Activated T-cell treated with anti-CD3 and anti-CD28 coated beads, Interleukin-2, amount 50 U/mL, for 72 hours (primary cell): ENCODE results near the gene SAA2. TPM values are rescaled to one million over a fixed set of nuclear protein-coding genes. Genes with fewer than 3 reads are reported as not detected.
"Not testable (repeated sequence)": the region's sequence is repeated elsewhere in the genome, so short reads cannot be mapped to it uniquely, and the experiment has no call there.

Source experiments
- ATAC-seq, 2 donors: fragments of 150-1000 bp; cut with Tn5 transposase; replicated peaks in 1 of 2; 2 replicates each; pipeline ENCODE4 v1.10.0; 2021; ENCODE audit warnings: moderate library complexity in 2 of 2, mild to moderate bottlenecking in 1 of 2
- DNase-seq, 2 donors: peaks; one replicate each; pipeline ENCODE4 v3.0.0; 2021 to 2022; ENCODE audit warnings: mixed read lengths in 1 of 2
- H3K27ac Mint-ChIP-seq: one replicate; pipeline ENCODE4 v1.8.0; 2022; ENCODE audit warnings: mild to moderate bottlenecking, moderate library complexity, mixed read lengths
- H3K27me3 Mint-ChIP-seq: one replicate; pipeline ENCODE4 v1.8.0; 2022; ENCODE audit warnings: low read depth, mixed read lengths
- H3K36me3 Mint-ChIP-seq, 2 donors: one replicate each; pipeline ENCODE4 v1.8.0; 2022; ENCODE audit warnings: mixed read lengths in 2 of 2, mild to moderate bottlenecking in 1 of 2; ENCODE audit not compliant: insufficient read depth in 2 of 2
- H3K4me1 Mint-ChIP-seq: one replicate; pipeline ENCODE4 v1.8.0; 2022; ENCODE audit warnings: low read depth, mixed read lengths
- H3K4me3 Mint-ChIP-seq, 2 donors: one replicate each; pipeline ENCODE4 v1.8.0; 2022; ENCODE audit warnings: mild to moderate bottlenecking in 2 of 2, mixed read lengths in 2 of 2, moderate library complexity in 2 of 2
- H3K9me3 Mint-ChIP-seq, 2 donors: one replicate each; pipeline ENCODE4 v1.8.0; 2022; ENCODE audit warnings: mixed read lengths in 2 of 2
- total RNA-seq, 2 donors: library from RNA; stranded (reverse); gene quantifications; one replicate each; pipeline ENCODE4 v1.2.3, GENCODE V29; 2022

SAA2 gene
- total RNA-seq, 2 donors from 2014 or later: 0.38 TPM; not detected in 1

DNA sequence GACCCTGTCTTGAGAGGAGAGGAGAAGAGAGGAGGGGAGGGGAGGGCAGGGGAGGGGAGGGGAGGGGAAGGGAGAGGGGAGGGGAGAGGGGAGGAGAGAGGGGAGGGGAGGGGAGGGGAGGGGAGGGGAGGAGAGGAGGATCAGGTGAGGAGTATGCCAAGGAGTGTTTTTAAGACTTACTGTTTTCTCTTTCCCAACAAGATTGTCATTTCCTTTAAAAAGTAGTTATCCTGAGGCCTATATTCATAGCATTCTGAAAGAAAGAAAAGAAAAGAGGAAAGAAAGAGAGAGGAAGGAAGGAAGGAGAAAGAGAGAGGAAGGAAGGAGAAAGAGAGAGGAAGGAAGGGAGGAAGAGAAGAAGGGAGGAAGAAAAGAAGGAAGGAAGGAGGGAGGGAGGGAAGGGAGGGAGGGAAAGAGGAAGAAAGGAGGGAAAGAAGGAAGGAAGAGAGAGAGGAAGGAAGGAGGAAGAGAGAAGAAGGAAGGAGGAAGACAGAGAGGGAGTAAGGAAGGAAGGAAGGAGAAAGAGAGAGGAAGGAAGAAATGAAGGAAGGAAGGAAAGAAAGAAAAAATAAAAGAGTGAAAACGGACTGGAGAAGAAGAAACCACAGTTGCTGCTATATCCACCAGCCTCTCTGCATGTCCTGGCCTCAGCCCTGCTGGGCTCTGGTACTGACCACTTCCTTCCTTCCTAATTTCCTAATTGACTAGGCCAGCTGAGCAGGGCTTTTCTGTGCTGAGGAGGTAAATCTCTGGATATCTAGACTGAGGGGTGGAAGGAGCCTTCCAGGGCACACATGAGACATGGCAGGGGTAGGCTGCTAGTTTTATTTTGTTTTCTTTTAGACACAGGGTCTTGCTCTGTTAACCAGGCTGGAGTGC lies 16.4 kb upstream of the SAA2 start:
- H3K27ac Mint-ChIP-seq: no peak overlapping the region
- peaks cover 7% of the 10 kb centered on the region for H3K4me1 Mint-ChIP-seq
- no peaks in the 10 kb centered on the region for H3K9me3 Mint-ChIP-seq
- peaks cover 9% of the 10 kb centered on the region for H3K27me3 Mint-ChIP-seq
- ATAC-seq (no peak), DNase-seq (no peak)
- H3K4me3 Mint-ChIP-seq: no peak overlapping the region
- H3K36me3 Mint-ChIP-seq: no peaks in the 10 kb centered on the region

DNA sequence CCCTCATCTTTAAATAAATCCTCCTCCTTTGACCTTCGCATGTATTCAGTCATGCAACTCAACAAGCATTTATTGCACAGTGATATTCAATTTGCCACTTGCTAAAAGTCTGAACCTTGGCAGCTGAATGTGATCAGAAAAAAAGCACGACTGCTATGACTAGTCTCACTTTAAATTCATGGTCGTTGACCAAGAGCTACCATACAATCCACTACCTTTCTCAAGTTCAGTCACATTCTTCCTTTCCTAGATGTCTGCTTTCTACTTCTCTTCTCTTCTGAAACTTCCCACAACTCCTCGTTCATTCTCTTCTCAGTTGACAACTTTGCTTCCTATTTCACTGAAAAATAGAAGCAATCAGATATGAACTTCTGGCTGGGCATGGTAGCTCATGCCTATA lies 15.6 kb upstream of the SAA2 start:
- H3K27ac Mint-ChIP-seq: no peak overlapping the region
- no peaks in the 10 kb centered on the region for H3K9me3 Mint-ChIP-seq
- H3K36me3 Mint-ChIP-seq: no peaks in the 10 kb centered on the region
- H3K4me3 Mint-ChIP-seq: no peak overlapping the region
- peaks cover 7% of the 10 kb centered on the region for H3K4me1 Mint-ChIP-seq
- no peak for DNase-seq
- H3K27me3 Mint-ChIP-seq: peaks cover 9% of the 10 kb centered on the region
- no peak for ATAC-seq

DNA sequence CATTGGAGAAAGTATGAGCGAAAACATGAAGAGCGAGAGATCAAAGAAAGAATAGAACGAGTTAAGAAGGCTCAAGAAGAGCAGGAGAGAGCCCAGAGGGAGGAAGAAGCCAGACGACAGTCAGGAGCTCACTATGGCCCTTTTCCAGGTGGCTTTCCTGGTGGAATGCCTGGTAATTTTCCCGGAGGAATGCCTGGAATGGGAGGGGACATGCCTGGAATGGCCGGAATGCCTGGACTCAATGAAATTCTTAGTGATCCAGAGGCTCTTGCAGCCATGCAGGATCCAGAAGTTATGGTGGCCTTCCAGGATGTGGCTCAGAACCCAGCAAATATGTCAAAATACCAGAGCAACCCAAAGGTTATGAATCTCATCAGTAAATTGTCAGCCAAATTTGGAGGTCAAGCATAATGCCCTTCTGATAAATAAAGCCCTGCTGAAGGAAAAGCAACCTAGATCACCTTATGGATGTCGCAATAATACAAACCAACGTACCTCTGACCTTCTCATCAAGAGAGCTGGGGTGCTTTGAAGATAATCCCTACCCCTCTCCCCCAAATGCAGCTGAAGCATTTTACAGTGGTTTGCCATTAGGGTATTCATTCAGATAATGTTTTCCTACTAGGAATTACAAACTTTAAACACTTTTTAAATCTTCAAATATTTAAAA lies 14.3 kb upstream of the SAA2 start:
- not testable (repeated sequence) for H3K36me3 Mint-ChIP-seq, H3K9me3 Mint-ChIP-seq, H3K4me3 Mint-ChIP-seq

DNA sequence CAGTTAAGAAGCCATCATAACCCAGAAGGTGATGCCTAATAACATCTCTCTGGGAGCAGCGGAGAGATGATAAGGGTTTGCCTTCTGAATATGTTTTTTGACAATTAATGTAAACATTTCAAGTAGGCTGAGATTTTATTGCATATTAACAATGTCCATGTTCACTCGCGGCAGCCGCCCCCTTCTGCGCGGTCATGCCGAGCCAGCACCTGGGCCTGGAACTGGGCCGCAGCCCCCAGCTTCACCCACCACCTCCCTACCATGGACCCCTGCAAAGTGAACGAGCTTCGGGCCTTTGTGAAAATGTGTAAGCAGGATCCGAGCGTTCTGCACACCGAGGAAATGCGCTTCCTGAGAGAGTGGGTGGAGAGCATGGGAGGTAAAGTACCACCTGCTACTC lies 13.3 kb upstream of the SAA2 start:
- no peak for DNase-seq
- no peaks in the 10 kb centered on the region for H3K36me3 Mint-ChIP-seq
- no peak for ATAC-seq
- H3K27me3 Mint-ChIP-seq: peaks cover 9% of the 10 kb centered on the region
- H3K9me3 Mint-ChIP-seq: no peaks in the 10 kb centered on the region
- H3K4me3 Mint-ChIP-seq: no peak overlapping the region
- H3K27ac Mint-ChIP-seq: no peak overlapping the region
- no peaks in the 10 kb centered on the region for H3K4me1 Mint-ChIP-seq

More for the DNA sequence above, 14.3 kb upstream of the SAA2 start:
- not testable (repeated sequence) for H3K4me1 Mint-ChIP-seq, H3K27me3 Mint-ChIP-seq, DNase-seq, ATAC-seq, H3K27ac Mint-ChIP-seq

GRCh38 chr11:18259259-18259658 lies 10.8 kb upstream of the SAA2 start:
- Mint-ChIP-seq H3K27ac (no peak overlapping the region), H3K9me3 (no peaks in the 10 kb centered on the region), H3K36me3 (no peaks in the 10 kb centered on the region), H3K27me3 (peaks cover 10% of the 10 kb centered on the region), H3K4me1 (no peaks in the 10 kb centered on the region), H3K4me3 (no peak overlapping the region)
- ATAC-seq: no peak
- DNase-seq: no peak

- no peaks in the 10 kb centered on the region for H3K4me1 Mint-ChIP-seq
- H3K36me3 Mint-ChIP-seq: no peaks in the 10 kb centered on the region
- H3K27me3 Mint-ChIP-seq: peaks cover 8% of the 10 kb centered on the region
- no peak for ATAC-seq
- H3K4me3 Mint-ChIP-seq: peak overlapping the region in 1 of 2 donors; percentile 47
- H3K27ac Mint-ChIP-seq: no peak overlapping the region
- H3K9me3 Mint-ChIP-seq: no peaks in the 10 kb centered on the region
- DNase-seq: no peak
Observed at GRCh38 chr11:18254781-18255361, 6.4 kb upstream of the SAA2 start.

DNA sequence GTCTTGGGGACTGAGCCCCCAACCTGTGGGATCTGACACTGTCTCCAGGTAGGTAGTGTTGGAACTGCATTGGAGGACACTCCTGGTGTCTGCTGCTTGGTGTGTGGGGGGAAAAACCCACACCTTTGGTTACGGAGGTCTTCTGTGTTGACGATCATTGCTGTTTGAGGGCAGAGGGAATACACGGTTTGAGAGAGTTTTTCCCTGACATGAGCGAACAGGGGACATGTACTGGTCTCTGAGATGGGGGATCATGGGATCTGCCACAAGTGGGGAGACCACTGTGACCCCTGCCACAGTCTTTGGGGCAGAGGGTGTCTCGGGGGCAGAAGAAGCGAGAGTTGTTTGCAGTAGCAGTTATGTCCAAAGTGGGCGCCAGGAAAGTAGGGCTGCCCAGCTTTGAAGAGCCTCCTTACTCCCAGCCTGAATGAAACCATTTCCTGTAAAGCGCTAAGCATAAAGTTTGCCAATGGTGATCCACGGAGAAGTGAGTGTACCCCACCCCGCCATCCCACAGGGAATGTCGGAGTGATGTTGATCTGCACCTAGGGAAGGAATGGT lies 5.4 kb upstream of the SAA2 start:
- H3K9me3 Mint-ChIP-seq: no peaks in the 10 kb centered on the region
- no peaks in the 10 kb centered on the region for H3K36me3 Mint-ChIP-seq
- no peak overlapping the region for H3K4me3 Mint-ChIP-seq
- H3K27ac Mint-ChIP-seq: no peak overlapping the region
- H3K27me3 Mint-ChIP-seq: peaks cover 8% of the 10 kb centered on the region
- no peak for DNase-seq
- H3K4me1 Mint-ChIP-seq: no peaks in the 10 kb centered on the region
- no peak for ATAC-seq

DNA sequence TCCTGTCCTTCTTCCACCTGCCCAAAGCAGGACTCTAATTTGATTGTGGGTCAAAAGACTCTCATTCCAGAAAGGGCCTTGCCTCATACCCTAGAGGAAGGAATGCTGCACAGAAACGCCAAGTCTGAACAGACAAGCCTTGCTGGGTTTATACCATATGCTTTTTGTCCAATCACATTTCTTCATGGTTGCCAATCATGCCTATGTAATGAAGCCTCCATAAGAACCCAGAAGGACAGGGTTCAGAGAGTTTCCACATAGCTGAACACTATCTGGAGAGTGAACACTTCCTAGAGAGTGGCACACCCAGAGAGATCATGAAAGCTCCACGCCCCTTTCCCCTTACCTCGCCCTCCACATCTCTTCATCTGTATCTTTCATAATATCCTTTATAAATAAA lies 4.8 kb upstream of the SAA2 start:
- ATAC-seq (no peak), DNase-seq (no peak)
- no peaks in the 10 kb centered on the region for H3K9me3 Mint-ChIP-seq
- no peaks in the 10 kb centered on the region for H3K4me1 Mint-ChIP-seq
- peaks cover 8% of the 10 kb centered on the region for H3K27me3 Mint-ChIP-seq
- H3K4me3 Mint-ChIP-seq: no peak overlapping the region
- H3K36me3 Mint-ChIP-seq: no peaks in the 10 kb centered on the region
- H3K27ac Mint-ChIP-seq: no peak overlapping the region

DNA sequence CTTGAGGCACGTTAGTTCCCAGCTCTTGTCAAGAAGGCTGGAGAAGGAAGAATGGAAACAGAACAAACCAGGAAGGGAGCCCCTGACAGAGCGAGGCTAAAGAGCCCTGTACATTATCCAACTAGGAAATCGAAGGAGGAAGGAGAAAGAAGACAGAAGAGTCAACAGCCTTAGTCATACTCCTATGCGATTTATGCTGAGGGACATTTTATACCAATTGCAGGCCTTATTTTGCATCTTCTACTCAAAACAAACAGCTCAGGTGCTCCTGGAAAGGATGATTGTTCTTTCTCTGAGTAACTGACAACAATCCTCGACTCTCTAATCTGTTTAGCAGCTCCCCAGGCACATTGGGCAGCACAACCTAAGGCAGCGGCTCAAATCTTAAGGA lies 1.3 kb downstream of the SAA2 start:
- H3K9me3 Mint-ChIP-seq, H3K36me3 Mint-ChIP-seq, DNase-seq, H3K27me3 Mint-ChIP-seq: not testable (repeated sequence)
- Mint-ChIP-seq H3K4me3 (peak overlapping the region; percentile 79 to 91), H3K27ac (peak overlapping the region; percentile 87), H3K4me1 (peaks cover 25% of the 10 kb centered on the region)
- ATAC-seq: peak; percentile 42 to 46

DNA sequence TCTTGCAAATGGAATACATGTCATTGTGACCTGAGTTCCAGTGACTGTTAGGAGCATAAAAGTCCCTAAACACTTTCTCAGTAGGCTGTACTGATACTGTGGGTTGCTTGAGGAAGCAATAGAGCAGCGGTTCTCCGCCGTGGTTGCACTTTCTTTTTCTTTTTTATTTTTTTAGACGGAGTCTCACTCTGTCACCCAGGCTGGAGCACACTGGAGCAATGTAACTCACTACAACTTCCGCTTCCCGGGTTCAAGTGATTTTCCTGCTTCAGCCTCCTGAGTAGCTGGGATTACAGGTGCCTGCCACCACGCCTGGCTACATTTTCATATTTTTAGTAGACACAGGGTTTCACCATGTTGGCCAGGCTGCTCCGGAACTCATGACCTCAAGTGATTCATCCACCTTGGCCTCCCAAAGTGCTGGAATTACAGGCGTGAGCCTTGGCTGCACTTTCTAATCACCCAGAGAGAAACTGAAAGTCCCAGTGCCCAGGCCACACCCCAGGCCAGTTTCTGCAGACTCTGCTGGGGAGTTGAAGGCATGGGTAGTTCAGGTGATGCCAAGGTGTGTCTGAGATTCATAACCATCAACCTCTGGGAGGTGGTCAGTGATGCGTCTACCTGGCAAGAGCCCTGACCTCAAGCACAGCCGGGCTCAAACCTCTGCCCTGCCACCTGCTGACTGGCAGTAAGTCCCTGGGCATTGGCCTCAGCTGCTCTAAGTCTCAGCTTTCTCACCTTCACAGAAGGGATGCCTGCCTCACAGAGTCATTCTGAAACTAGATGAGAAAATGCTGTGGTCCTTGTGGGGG lies 1.9 kb downstream of the SAA2 start:
- ATAC-seq (peak; percentile 82 to 84), DNase-seq (peak; percentile 33 to 59)
- Mint-ChIP-seq H3K4me1 (peaks cover 25% of the 10 kb centered on the region), H3K4me3 (peak overlapping the region; percentile 79 to 91), H3K27ac (peak overlapping the region; percentile 87)
- H3K9me3 Mint-ChIP-seq, H3K36me3 Mint-ChIP-seq, H3K27me3 Mint-ChIP-seq: not testable (repeated sequence)

DNA sequence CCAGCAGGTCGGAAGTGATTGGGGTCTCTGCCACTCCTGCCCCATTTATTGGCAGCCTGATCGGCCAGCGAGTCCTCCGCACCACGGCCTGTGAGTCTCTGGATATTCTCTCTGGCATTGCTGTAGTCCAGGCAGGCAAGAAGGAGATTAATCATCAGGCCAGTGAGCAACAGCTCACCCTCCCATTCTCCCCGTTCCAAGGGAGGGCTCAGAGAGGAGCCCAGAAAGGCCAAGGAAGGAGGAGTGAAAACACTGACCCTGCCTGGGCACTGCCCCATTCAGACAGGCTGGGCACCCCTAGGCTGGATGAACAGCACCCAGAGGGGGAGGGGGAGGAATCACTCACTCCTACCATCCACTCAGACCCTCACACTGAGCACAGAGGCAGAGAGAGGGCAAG lies 3.1 kb downstream of the SAA2 start:
- Mint-ChIP-seq H3K27me3 (peaks cover 9% of the 10 kb centered on the region), H3K27ac (no peak overlapping the region), H3K36me3 (no peaks in the 10 kb centered on the region), H3K4me1 (peaks cover 25% of the 10 kb centered on the region), H3K9me3 (no peaks in the 10 kb centered on the region), H3K4me3 (no peak overlapping the region)
- ATAC-seq (no peak), DNase-seq (no peak)

DNA sequence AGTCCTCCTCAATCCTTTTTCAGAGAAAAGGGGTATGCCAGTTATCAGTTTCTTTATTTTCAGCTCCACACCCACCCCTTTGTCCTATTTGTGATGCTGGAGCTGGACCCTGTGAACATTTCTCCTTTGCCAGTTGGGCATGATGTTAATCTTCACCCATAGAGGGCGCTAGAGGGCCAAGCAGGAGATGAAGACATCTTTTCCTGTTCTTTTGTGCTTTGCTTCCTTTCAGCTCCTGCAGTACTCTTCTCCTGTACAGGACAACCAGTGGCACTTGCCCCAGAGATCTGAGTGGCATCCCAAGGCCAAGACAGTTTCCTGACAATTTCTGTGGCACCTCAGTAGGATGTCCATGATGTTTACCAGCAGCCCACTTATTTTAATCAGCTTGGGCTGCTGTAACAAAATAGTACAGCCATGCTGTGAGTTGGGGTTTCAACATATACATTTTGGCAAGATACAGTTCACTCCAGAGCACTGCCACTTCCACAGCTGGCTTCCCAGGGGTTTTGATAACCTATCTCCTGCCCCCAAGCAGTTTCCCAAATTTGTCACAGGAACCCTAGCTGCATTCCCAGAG lies 4.6 kb downstream of the SAA2 start:
- Mint-ChIP-seq H3K4me3 (no peak overlapping the region), H3K9me3 (no peaks in the 10 kb centered on the region), H3K4me1 (peaks cover 25% of the 10 kb centered on the region), H3K27ac (no peak overlapping the region), H3K27me3 (peaks cover 22% of the 10 kb centered on the region), H3K36me3 (no peaks in the 10 kb centered on the region)
- ATAC-seq (no peak), DNase-seq (peak; percentile 66 to 79)
